ENCODE measurements around the gene TXNDC16. TPM values are rescaled to one million over a fixed set of nuclear protein-coding genes. Genes with fewer than 3 reads are reported as not detected.

The TXNDC16 gene
- total RNA-seq, 2 experiments from 2014 or later = 10.4 to 11.4 TPM

- Histone ChIP-seq H3K4me1 (ENCODE audit: insufficient read depth, low read length) (no peaks in the 10 kb centered on the region), H3K36me3 (ENCODE audit: insufficient read depth, low read length) (peaks cover 29% of the 10 kb centered on the region), H3K27me3 (ENCODE audit: control insufficient read depth in 1 of 2, insufficient read depth in 2 of 2, low read length in 2 of 2) (no peaks in the 10 kb centered on the region), H3K9me3 (ENCODE audit: control insufficient read depth in 1 of 2, insufficient read depth in 1 of 2, low read length in 2 of 2) (no peaks in the 10 kb centered on the region), H3K4me3 (ENCODE audit: low read length) (no peak overlapping the region), H3K27ac (ENCODE audit: low read depth in 1 of 2, low read length in 2 of 2) (no peak overlapping the region)
- ChIA-PET POLR2A (interaction anchor here (2.6 kb wide), 1 partner anchor 13 kb away, joined by 8 read pairs; the partner anchor contains the start of gene TXNDC16), CTCF (no interaction called here)
- Mint-ChIP-seq H3K4me1 (ENCODE audit: low read depth) (no peaks in the 10 kb centered on the region), H3K27ac (no peak overlapping the region), H3K27me3 (no peaks in the 10 kb centered on the region), H3K36me3 (ENCODE audit: low read depth) (peaks cover 79% of the 10 kb centered on the region), H3K4me3 (no peak overlapping the region), H3K9me3 (no peaks in the 10 kb centered on the region)
- intact Hi-C loops (cut with DNase I, micrococcal nuclease) = no loop called here
- ATAC-seq (ENCODE audit: poor library complexity) = no peak
- DNase-seq = no peak
- TF ChIP-seq, protein P1, sequence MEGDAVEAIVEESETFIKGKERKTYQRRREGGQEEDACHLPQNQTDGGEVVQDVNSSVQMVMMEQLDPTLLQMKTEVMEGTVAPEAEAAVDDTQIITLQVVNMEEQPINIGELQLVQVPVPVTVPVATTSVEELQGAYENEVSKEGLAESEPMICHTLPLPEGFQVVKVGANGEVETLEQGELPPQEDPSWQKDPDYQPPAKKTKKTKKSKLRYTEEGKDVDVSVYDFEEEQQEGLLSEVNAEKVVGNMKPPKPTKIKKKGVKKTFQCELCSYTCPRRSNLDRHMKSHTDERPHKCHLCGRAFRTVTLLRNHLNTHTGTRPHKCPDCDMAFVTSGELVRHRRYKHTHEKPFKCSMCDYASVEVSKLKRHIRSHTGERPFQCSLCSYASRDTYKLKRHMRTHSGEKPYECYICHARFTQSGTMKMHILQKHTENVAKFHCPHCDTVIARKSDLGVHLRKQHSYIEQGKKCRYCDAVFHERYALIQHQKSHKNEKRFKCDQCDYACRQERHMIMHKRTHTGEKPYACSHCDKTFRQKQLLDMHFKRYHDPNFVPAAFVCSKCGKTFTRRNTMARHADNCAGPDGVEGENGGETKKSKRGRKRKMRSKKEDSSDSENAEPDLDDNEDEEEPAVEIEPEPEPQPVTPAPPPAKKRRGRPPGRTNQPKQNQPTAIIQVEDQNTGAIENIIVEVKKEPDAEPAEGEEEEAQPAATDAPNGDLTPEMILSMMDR (IDR thresholded peaks at IDR 0.05) = no peak
Measured at GRCh38 chr14:52538623-52539022, 13.7 kb downstream of the TXNDC16 start.

- Histone ChIP-seq H3K9me3 (ENCODE audit: control insufficient read depth in 1 of 2, insufficient read depth in 1 of 2, low read length in 2 of 2) (no peaks in the 10 kb centered on the region), H3K27me3 (ENCODE audit: control insufficient read depth in 1 of 2, insufficient read depth in 2 of 2, low read length in 2 of 2) (no peaks in the 10 kb centered on the region), H3K36me3 (ENCODE audit: insufficient read depth, low read length) (peaks cover 24% of the 10 kb centered on the region), H3K27ac (ENCODE audit: low read depth in 1 of 2, low read length in 2 of 2) (no peak overlapping the region), H3K4me1 (ENCODE audit: insufficient read depth, low read length) (no peaks in the 10 kb centered on the region), H3K4me3 (ENCODE audit: low read length) (no peak overlapping the region)
- TF ChIP-seq, protein P1 (IDR thresholded peaks at IDR 0.05) = no peak
- no peak overlapping the region for H3K27ac Mint-ChIP-seq
- ChIA-PET CTCF (interaction anchor here (0.9 kb wide), 1 partner anchor 15 kb away, joined by 3 read pairs; no protein-coding TSS in a partner anchor), POLR2A (interaction anchor here (0.6 to 1.9 kb wide), 4 partner anchors 16 to 206 kb away, joined by 3 to 7 read pairs (median 3); partner anchors contain the start of genes GPR137C and TXNDC16)
- H3K36me3 Mint-ChIP-seq (ENCODE audit: low read depth) = peaks cover 73% of the 10 kb centered on the region
- no peaks in the 10 kb centered on the region for H3K9me3 Mint-ChIP-seq
- intact Hi-C loops (cut with DNase I, micrococcal nuclease) = no loop called here
- no peak for ATAC-seq (ENCODE audit: poor library complexity)
- H3K4me3 Mint-ChIP-seq = no peak overlapping the region
- no peak for DNase-seq
- H3K27me3 Mint-ChIP-seq = no peaks in the 10 kb centered on the region
- H3K4me1 Mint-ChIP-seq (ENCODE audit: low read depth) = no peaks in the 10 kb centered on the region
Measured at GRCh38 chr14:52536269-52536668, 16.0 kb downstream of the TXNDC16 start.

DNA sequence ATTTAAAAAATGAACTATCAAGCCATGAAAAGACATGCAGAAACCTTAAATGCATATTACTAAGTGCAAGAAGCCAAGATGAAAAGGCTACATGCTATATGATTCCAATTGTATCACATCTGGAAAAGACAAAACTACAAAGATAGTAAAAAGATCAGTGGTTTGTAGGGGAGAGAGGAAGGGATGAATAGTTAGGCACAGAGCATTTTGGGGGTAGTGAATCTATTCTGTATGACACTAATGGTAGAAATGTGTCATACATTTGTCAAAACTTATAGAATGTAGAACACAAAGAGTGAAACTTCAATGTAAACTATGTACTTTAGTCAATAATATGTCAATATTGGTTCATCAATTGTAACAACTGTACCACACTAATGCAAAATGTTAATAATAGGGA is 20.8 kb downstream of the TXNDC16 start:
- Mint-ChIP-seq H3K27me3 (no peaks in the 10 kb centered on the region), H3K27ac (no peak overlapping the region), H3K36me3 (ENCODE audit: low read depth) (peaks cover 54% of the 10 kb centered on the region), H3K9me3 (no peaks in the 10 kb centered on the region), H3K4me3 (no peak overlapping the region), H3K4me1 (ENCODE audit: low read depth) (no peaks in the 10 kb centered on the region)
- no peak for DNase-seq
- ChIA-PET CTCF (no interaction called here), POLR2A (no interaction called here)
- Histone ChIP-seq H3K4me1 (ENCODE audit: insufficient read depth, low read length) (no peaks in the 10 kb centered on the region), H3K4me3 (ENCODE audit: low read length) (no peak overlapping the region), H3K27me3 (ENCODE audit: control insufficient read depth in 1 of 2, insufficient read depth in 2 of 2, low read length in 2 of 2) (no peaks in the 10 kb centered on the region), H3K9me3 (ENCODE audit: control insufficient read depth in 1 of 2, insufficient read depth in 1 of 2, low read length in 2 of 2) (no peaks in the 10 kb centered on the region), H3K36me3 (ENCODE audit: insufficient read depth, low read length) (peaks cover 16% of the 10 kb centered on the region), H3K27ac (ENCODE audit: low read depth in 1 of 2, low read length in 2 of 2) (no peak overlapping the region)
- ATAC-seq (ENCODE audit: poor library complexity) = no peak
- TF ChIP-seq, protein P1 (IDR thresholded peaks at IDR 0.05) = no peak
- intact Hi-C loops (cut with DNase I, micrococcal nuclease) = no loop called here

Data from CD4-positive, alpha-beta T cell (primary cell).